DND-41 (cell line): Measurements from ENCODE around the gene FADS2.

Source experiments
- EZH2 ChIP-seq: IDR thresholded peaks from 3 replicates; pipeline ENCODE4 v1.6.1; 2012; ENCODE audit warnings: borderline replicate concordance, low read depth, mild to moderate bottlenecking, moderate library complexity, low read length, inconsistent platforms; ENCODE audit not compliant: severe bottlenecking
- TF ChIP-seq, protein P1 (sequence below): IDR thresholded peaks from 2 replicates; pipeline ENCODE4 v1.5.1; 2012; ENCODE audit warnings: borderline replicate concordance, low read length, moderate library complexity, mild to moderate bottlenecking; ENCODE audit not compliant: poor library complexity, severe bottlenecking; ENCODE audit errors: extremely low read depth

DNA sequence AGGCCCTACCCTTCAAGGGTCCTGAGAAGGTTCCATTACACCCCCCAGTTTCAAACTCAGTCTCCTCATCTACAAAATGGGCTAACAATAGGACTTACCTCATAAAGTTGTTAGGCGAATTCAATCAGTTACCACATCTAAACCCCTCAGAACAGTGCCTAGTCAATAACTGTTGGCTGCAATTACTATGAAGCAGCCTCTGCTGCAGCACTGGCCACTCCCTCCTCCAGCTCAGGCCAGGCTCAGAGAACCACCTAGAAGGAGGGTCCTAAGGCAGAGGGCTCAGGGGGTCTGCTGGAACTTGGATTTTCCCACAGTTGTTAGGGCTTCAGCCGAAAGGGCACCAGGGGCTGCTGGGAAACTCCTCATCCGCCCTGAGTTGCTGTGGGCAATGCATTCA is 58.5 kb downstream of the FADS2 start:
- TF ChIP-seq, protein P1, sequence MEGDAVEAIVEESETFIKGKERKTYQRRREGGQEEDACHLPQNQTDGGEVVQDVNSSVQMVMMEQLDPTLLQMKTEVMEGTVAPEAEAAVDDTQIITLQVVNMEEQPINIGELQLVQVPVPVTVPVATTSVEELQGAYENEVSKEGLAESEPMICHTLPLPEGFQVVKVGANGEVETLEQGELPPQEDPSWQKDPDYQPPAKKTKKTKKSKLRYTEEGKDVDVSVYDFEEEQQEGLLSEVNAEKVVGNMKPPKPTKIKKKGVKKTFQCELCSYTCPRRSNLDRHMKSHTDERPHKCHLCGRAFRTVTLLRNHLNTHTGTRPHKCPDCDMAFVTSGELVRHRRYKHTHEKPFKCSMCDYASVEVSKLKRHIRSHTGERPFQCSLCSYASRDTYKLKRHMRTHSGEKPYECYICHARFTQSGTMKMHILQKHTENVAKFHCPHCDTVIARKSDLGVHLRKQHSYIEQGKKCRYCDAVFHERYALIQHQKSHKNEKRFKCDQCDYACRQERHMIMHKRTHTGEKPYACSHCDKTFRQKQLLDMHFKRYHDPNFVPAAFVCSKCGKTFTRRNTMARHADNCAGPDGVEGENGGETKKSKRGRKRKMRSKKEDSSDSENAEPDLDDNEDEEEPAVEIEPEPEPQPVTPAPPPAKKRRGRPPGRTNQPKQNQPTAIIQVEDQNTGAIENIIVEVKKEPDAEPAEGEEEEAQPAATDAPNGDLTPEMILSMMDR: no peak
- TF ChIP-seq EZH2: no peak
